HG03565 (cell line): ENCODE data around the gene MAFG.
A peak's percentile ranks its signal among the peaks of the same experiment; 100 is the strongest.

Experiments used
- ATAC-seq: cut with Tn5 transposase; IDR thresholded peaks from one replicate; pipeline ENCODE4 v1.9.1; 2021; ENCODE audit warnings: mild to moderate bottlenecking, moderate library complexity; ENCODE audit not compliant: unreplicated experiment

MAFG gene

DNA sequence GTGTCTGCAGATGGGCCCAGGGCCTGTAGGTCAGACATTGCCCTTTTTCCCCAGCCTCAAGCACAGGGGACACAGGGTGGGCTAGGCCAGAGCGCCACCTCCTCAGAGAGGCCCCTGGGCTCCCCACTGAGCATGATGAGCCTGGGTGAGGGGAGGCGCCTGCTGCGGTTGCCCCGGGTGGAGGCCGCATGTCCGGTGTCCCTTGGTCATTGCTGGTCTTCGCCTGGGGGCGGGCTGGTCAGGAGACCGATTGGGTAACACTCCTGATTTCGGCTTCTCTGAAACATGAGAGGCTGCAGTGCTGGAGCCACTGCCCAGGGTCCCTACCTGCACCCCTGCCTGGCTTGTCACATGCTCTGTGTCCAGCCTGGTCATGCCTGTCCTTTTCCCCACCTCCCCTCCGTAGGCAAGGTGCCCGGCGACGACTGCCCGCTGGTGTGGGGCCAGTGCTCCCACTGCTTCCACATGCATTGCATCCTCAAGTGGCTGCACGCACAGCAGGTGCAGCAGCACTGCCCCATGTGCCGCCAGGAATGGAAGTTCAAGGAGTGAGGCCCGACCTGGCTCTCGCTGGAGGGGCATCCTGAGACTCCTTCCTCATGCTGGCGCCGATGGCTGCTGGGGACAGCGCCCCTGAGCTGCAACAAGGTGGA is 27.9 kb downstream of the MAFG start:
- no peak for ATAC-seq

DNA sequence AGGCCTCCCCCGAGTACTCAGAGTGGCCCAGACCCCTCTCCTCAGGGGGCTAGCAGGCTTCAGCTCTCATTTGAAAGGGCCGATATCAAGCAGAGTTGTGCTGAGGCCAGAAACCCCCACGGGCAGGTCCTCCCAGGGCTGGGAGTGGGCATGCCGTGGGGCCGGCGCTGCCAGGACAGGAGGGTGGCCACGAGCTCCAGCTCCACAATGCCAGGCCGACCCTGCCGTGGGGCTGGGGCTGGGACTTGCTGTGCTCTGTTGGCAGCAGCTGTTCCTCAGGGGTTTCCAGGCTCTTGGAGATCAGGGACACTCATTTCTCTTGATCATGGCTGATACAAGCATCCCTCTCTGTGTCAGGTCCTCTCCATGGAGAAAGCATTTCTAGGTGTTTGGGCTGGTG is 28.6 kb downstream of the MAFG start:
- no peak for ATAC-seq

DNA sequence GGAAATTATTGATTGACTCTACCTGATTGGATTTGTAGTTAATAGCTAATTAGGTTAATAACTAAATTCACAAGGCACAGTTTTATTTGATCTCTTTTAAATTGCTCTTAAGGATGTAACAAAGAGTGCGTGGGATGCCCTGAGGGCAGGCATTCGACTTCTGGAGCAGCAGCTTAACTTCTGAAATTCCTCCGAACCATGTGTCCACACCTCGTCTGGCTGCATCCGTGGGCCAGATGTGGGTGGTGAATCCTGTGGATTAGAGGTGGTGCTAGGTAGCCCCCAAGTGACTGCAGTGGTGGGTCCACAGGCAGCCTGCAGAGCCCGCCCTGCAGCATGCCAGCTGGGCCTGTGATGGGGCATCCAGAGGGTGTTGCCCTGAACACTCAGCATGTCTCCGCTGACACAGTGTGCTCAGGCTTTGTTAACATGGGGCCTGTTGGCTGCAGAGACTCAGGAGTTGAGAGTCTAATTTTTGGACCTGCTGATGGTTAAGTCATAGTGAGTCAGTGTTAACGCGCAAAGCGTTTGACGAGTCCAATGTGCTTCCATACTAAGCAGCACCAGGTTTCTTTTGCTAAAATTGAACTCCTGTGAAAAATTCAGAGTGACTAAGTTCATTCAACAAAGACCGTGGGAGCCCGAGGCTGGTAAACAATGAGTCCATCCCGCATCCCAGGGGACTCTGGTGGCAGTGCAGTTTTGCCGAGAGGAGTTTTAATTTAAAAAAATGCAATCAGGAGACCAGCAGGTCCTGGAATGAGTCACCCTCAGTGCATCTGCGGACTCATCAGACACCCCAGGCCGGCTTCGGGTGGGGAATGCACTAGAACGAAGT is 29.3 kb downstream of the MAFG start:
- no peak for ATAC-seq

DNA sequence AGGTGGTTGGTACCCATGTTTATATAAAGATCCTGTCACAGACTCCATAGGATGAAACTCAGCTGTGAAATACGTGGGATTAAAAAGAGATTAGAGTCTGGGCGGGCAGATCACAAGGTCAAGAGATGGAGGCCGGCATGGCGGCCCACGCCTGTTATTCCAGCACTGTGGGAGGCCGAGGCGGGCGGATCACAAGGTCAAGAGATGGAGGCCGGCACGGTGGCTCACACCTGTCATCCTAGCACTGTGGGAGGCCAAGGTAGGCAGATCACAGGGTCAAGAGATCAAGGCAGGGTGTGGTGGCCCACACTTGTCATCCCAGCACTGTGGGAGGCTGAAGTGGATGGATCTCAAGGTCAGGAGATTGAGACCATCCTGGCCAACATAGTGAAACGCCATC is 32.1 kb downstream of the MAFG start:
- no peak for ATAC-seq

DNA sequence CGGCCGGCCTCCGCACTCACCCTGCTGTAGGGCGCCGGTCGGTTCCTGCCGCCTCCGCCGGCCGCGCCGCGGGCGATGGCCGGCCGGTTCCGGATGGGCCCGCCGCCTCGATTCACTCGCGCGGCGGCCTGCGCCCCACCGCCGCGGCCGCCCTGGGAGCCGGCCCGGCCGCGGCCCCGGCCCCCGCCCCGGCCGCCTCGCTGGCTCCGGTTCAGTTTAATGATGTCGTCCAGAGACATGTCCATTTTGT is 36.3 kb downstream of the MAFG start:
- ATAC-seq = no peak

DNA sequence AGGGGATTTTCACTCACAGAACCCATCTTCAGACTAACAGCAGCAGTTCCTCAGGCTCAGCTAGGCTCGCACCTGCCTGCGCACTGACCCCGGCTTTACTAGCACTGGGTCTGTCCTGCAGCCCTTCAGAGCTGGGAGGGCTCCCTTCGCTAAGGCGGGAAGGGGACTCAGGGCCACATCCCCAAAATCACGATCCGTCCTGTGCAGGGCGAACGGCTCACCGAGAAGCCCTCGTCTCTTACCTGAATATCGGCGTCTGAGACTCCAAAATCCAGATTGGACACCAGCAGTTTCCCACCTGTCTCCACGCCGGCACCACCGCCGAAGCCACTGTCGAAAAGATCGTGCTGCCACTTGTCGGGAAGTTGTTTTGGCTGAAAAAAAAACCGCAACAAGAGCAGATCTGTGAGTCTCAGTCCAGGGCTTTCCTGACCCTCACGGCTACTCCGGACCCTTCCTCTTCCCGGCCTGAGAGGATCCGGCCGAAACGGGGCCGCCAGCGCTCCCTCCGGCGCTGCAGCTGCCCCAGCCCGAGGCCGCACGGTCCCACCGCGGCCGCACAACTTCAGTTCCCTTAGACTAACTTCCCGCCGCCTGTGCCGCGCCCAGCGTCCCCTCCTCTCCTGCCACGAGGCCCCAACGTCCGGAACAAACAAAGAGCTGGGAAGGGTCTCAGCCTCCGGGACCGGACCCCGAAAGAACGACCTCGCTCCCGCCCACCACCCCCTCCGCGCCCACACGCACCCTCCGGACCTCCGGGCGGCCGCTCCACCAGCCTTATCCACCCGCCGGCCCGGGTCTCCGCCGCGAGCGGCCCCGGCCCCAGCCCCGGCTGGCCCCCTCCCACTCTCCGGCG is 36.9 kb downstream of the MAFG start:
- ATAC-seq = no peak

DNA sequence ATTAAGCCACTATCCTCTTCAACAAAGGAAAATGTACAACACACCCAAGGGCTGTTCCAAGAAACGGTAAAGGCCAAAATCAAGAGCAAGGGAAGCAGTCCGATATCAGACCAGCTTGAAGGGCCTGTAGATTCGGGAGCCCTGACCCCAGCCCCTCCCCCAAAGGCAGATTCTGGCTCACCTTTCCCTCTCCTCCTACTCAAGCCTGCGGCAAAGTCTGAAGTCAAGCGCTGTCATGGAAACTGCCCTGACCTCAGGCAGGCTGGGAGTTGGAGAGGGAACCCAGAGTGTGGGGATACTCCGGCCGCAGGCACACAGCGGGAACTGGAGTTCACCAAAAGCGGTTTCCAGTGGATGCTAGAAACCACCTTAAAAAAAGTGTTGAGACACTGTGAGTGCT is 37.9 kb downstream of the MAFG start:
- ATAC-seq = no peak

DNA sequence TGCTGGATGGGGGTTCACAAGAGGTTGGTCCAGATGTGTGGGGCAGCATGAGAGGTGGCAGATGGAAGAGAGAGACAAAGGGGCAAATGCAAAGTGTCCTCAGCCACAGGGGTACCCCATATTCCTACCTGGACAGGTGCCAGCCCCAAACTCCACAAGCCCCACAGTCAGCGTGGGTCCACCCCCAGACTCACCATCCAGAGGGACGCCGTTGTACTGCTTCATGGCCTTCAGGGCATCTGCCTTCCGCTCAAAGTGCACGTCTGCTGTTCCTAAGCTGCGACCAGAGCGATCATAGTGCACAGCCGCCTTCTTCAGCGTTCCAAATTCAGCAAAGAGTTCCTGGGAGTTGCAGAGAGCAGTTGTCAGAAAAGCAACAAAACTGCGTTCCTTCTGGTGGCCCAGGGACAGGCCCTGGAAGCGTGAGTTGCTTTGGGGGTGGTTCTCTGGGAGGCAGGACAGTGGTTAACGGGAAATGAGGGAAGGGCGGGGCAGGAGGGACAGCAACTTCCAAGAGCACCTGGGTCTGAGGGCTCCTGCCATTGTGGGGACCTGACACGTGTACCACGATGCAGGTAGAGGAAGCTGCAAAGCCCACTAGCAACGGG is 38.4 kb downstream of the MAFG start:
- no peak for ATAC-seq

DNA sequence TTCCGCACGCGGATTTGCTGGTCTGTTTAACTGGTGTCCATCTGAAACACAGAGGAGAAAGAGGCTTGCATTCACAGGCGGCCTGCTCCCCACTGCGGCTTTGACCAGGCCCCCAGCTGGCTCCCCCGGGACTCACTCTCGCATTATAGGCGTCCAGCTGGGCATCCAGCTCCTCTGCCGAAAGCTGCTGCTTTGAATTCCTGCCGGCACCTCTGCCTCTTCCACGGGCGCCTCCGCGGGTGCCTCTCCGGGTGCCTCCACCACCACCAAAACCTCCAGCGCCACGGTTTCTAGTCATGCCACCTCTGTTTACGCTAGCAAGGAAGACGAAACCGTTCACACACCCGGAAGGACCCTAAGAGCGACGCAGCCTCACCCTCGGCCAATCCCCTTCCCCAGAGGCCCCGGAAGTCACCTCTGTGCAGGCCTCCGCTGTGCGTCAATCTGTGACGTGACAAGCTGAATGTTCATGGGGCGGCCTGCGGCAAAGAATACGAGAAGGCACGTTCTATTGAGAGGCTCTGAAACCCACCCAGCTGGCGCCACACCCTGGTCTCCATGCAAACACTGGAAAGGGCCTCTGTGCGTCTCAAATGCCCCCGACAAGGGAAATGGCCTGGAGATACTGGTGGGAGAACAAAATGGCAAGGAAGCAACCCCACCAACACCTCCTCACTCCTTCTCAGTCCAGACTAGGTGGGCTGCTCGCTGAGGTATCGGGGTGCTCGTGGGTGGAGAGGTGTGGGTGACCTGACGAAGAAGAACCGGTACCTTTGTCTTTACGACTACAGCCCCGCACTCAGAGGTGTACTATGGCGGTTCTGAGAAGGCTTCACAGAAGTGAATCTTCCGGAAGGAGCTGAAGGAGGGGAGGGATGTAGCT is 39.2 kb downstream of the MAFG start:
- no peak for ATAC-seq

DNA sequence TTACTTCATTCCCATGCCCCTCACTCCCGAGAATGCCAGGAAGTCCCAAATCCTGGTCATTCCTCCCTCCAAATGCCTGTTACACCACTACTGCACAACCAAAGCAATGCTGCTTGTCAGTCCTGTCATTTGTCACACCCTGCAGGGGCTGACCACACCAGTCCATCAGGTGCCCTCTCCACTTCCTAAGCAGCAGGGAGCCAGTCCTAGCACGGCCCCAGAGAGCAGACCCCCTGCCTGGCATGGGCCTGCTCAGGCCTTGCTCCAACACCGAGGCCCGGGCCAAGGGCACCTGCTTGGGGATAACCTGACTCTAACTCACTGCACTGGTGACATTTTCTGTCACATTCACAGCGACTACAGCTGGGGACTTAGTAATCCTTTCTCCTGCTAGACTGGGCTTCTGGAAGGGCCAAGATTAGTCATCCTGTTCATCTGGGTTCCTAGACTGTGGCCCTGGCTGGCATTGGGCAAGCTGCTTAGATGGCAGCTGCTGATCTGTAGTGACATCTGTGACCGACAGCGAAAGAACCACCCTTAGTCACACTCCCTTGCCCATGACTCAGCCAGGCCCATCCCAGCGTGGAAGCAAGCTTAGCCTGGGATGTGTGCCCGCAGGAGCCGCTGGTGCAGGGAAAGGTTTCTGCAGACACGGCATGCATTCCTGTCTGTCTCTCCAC is 41.5 kb downstream of the MAFG start:
- no peak for ATAC-seq

DNA sequence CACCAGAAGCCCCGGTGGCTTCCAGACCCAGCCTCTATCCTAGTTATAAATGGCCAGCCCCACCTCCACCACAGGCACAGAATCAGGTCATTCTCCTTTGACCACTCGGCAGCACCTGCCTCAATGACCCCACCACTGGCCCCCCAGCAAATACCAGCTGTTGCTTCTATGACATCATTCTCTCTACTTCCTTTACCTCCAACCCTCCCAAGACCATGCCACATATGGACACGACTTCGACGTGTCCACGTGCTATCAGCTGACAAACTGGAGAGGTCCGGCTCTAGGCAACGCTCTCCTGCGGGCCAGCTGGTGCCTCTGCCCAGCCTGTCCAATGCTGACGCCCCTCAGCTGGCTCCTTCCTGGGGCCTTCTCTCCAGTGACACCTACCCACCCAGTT is 42.1 kb downstream of the MAFG start:
- ATAC-seq = no peak

DNA sequence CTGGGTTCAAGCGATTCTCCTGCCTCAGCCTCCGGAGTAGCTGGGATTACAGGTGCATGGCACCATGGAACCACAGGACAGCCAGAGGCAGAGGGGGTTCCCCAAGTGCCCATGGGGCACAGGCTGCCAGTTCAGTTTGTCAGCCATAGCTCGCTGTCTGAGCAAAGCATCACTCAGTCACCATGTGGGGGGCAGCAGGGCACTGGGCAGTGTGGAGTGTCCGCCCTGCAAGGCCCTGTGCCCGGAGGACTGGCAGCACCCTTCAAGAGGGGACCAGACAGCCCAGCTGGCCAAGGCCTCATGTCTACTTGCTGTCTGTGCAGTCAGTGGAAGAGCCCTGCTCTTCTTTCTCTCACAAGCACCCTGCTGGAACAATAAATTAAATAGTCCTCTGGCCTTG is 42.6 kb downstream of the MAFG start:
- no peak for ATAC-seq

DNA sequence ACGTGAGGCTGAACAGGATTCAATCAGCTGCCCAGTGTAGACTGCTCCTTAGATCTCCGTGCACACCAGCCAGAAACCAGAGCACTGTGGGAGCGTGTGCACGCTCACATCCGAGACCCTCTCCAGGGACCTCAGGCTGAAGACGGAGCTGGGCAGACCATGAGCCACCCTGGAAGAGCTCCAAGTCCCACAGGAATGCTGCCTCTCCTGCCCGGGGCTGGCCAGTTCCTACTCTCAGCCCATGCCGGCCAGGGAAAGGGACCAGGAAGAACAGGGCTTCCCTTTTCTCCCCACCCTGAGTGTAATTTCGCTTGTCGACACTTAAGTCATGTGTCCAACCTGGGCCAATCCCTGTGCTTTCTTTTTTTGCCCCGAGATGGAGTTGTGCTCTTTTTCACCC is 43.0 kb downstream of the MAFG start:
- no peak for ATAC-seq

DNA sequence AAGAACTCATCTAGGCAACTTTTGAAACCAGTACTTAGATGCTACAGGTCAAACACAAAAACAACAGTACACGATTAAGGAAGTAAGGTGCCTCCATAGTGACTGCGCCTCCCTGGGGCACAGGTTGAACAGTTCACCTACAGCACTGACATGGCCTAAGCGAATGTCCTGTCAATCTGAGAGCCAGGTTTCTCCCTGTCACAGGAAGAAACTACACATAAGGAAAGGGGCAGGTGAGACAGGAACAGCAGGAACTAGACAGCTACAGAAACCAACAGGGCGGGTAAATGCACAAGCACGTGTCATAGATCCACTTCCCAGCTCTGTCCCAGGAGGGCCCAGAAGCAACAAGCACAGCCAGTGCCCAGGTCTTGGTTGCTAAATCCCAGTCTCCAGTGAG is 48.4 kb downstream of the MAFG start:
- ATAC-seq = no peak

DNA sequence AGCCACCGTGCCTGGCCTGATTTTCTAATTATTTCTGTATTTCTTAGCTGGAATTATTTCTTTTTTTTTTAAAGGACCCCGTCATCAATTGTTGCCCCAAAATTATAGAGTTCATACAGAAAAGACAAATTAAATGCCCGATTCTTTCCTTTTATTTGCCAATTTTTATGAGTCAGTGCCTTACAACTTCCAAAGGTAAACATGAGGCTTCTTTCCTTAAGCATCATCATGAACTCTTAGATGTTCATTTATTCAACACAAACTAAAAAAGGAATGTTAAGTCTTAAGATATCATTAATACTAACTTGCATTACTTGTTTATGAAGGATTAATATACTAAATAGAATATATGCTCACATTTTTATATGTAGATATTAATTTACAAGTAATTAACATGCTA is 49.2 kb downstream of the MAFG start:
- ATAC-seq = no peak

DNA sequence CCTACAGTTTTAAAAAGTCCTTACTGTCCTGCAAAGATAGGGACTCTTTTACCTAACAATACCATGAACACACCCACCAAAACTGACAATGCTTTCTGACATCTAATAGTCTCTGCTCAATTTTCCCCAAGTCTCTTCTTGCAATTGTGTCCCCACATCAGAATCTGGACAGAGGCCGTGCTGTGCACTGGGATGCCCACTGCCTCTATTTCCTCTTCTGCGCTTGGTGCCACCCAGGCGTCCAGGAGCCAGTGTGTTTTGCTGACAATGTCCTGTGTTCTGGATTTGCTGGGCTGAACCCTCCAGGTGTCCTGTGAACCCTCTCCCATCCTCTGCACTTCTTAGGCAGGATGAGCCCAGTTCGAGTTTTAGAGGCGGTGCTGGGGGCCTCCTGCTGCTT is 50.0 kb downstream of the MAFG start:
- no peak for ATAC-seq

DNA sequence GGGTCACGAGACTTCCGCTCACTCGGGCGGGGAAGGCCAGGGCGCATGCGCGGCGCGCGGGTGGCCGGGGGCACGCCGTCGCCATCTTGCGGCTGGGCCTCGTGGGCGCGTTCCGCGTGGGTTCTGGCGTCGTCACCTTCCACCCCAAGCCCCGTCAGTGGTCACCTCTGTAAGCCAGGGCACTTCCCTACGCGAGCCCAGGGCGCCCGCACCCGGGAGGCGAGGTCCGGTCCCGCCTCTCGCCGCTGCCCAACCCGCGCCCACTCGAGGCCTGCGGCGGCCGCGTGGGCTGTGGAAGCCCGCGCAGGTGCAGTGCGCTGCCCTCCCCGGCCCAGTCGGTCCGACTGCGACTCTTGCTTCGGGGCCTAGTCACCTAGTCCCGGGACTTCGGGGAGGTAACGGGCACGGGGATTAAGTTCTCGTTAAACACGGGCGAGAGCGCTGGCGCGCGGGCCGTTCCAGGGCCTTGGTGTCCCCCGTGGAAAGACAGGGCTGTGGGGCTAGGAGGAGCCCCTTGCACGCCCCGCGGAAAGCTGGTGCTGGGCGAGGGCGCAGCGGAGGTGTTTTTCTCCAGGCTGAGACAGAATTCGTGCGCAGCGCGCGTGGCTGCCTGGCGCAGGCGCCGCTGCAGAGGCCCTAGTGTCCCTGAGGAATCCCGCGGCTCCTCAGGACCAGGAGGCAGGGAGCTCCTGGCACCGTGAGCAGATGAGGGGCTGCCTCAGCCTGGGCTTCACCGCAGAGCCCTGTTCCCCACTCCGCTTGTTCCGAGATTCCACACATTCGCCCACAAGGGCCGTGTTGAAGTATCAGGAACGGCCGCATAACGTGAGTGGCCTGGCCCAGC is 55.9 kb downstream of the MAFG start:
- peak; percentile 39 for ATAC-seq

DNA sequence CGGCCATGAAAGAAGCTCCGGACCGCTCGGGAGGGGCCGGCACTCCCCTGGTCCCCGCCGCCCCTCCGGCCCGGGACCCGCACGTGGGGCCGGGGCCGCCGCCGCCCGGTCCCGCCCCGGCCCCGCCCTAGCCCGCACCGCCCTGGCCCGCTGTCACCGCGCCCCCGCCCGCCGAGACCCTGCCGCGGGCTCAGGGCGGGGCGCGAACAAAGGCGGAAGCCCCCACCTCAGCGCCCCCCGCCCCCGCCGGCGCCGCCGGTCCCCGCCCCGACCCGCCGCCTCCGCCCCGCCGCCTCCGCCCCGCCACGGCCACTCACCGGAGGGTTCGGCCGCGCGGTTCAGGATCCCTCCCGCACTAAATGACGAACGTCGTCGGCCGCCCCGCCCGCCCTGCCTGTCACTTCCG is 56.6 kb downstream of the MAFG start, which contains the start of gene ARHGDIA:
ARHGDIA (minus strand) TSS at position 357 of the 406 bp plus-strand sequence. CDS start 1,407 bp downstream, outside the sequence.
- ATAC-seq = no peak
